ENCODE results near the gene LYPD1. TPM values are rescaled to one million over a fixed set of nuclear protein-coding genes. Genes with fewer than 3 reads are reported as not detected.

The LYPD1 gene
- total RNA-seq, 1 donor from 2014 or later, result 7.1 TPM

DNA sequence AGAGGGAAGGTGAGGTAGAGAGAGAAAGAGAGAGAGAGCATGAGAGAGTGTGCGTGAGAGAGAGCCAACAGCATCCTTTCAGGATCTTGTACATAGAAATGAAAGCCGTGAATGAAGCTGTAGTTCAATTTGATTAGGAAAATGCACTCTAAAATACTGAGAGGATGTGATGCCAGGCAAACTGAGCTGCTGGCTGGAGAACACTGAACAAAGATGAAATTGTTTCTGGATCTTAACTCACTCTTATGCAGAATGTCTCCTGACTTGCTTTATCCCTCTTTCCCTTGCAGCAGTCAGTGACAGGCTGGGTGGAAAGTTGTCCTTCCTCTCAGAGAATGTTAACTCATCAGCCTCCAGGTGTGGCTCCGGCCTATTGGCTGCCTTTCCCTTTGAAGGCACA, 10.7 kb downstream of the LYPD1 start:
- Mint-ChIP-seq H3K27me3 (peaks cover 24% of the 10 kb centered on the region), H3K9me3 (ENCODE audit: low read depth) (no peaks in the 10 kb centered on the region), H3K36me3 (ENCODE audit: insufficient read depth) (no peaks in the 10 kb centered on the region), H3K4me1 (ENCODE audit: low read depth) (peaks cover 3% of the 10 kb centered on the region), H3K27ac (no peak overlapping the region), H3K4me3 (ENCODE audit: low read depth) (no peak overlapping the region)
- no peak for DNase-seq (ENCODE audit: low spot score, unreplicated experiment)
- TF ChIP-seq, protein P1, sequence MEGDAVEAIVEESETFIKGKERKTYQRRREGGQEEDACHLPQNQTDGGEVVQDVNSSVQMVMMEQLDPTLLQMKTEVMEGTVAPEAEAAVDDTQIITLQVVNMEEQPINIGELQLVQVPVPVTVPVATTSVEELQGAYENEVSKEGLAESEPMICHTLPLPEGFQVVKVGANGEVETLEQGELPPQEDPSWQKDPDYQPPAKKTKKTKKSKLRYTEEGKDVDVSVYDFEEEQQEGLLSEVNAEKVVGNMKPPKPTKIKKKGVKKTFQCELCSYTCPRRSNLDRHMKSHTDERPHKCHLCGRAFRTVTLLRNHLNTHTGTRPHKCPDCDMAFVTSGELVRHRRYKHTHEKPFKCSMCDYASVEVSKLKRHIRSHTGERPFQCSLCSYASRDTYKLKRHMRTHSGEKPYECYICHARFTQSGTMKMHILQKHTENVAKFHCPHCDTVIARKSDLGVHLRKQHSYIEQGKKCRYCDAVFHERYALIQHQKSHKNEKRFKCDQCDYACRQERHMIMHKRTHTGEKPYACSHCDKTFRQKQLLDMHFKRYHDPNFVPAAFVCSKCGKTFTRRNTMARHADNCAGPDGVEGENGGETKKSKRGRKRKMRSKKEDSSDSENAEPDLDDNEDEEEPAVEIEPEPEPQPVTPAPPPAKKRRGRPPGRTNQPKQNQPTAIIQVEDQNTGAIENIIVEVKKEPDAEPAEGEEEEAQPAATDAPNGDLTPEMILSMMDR (IDR thresholded peaks at IDR 0.05; ENCODE audit: unreplicated experiment), result no peak

DNA sequence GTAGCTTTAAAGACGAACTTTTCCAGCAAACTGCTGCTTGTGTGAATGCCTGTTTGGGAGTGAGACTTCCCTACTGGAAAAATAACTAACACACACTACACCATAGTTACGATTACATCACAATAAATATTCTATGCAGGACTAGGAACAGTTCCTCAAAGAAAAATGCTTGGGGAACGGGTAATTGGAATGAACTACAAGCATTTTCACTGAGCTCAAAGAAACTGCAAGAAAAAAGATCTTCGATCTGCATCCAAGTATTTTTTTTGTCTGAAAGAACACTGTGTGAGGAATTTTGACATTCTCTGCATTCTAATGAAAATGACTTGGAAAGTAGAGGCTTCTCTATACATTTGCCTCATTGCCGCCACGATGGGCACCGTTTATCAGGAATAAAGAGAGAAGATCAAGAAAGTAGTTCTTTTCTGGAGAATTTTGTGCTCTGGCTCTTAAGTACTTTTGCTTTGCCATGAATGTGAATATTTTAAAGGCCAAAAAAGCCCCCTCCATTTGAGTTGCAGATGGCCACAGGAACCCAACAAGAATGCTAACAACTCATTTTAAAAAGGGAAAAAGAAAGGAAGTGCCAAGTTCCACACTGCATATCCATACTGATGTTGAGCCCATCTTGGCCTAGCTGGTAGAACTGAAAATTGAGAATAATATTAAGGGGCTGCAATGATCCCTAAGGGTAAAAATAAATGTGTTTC, 13.6 kb downstream of the LYPD1 start:
- Mint-ChIP-seq H3K9me3 (ENCODE audit: low read depth) (no peaks in the 10 kb centered on the region), H3K27me3 (peaks cover 9% of the 10 kb centered on the region), H3K4me1 (ENCODE audit: low read depth) (no peaks in the 10 kb centered on the region), H3K4me3 (ENCODE audit: low read depth) (no peak overlapping the region), H3K36me3 (ENCODE audit: insufficient read depth) (no peaks in the 10 kb centered on the region), H3K27ac (no peak overlapping the region)
- DNase-seq (ENCODE audit: low spot score, unreplicated experiment), result no peak
- TF ChIP-seq, protein P1 (IDR thresholded peaks at IDR 0.05; ENCODE audit: unreplicated experiment), result no peak

DNA sequence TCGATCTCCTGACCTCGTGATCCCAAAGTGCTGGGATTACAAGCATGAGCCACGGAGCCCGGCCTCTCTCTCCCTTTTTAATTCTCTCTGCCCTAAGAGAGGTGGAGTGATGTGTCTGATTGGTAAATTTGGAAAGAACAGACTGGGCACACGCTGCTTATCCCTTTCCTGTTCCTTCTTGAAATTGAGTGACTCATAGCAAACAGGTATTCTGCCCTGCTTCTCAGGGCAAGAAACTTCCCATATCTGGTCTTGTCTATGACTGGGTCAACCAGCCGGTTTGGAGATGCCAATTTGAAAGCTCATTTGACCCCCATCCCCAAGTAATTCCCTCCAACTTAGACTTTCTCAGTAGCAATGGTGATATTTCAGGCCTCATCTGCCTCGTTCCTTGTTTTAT, 15.0 kb downstream of the LYPD1 start:
- Mint-ChIP-seq H3K27ac (no peak overlapping the region), H3K4me1 (ENCODE audit: low read depth) (no peaks in the 10 kb centered on the region), H3K27me3 (peaks cover 7% of the 10 kb centered on the region), H3K36me3 (ENCODE audit: insufficient read depth) (no peaks in the 10 kb centered on the region), H3K9me3 (ENCODE audit: low read depth) (no peaks in the 10 kb centered on the region), H3K4me3 (ENCODE audit: low read depth) (no peak overlapping the region)
- DNase-seq (ENCODE audit: low spot score, unreplicated experiment), result no peak
- TF ChIP-seq, protein P1 (IDR thresholded peaks at IDR 0.05; ENCODE audit: unreplicated experiment), result no peak

DNA sequence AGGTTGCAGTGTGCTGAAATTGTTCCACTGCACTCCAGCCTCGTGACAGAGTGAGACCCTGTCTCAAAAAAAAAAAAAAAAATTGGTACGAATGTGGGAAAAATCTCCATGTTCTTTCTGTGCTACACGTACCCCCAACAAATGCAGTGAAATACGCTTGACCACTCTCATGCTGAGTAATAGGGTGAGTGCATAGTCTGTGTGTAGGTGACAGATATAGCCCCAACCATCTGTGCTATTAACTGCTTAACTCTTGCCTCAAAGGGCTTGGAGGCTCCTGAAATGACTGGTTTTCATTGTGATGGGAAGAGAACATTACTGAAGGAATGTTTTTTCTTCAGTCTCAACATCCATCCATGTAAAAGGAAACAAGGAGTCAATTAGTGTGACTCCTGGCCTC, 15.7 kb downstream of the LYPD1 start:
- no peak overlapping the region for H3K27ac Mint-ChIP-seq
- TF ChIP-seq, protein P1 (IDR thresholded peaks at IDR 0.05; ENCODE audit: unreplicated experiment), result no peak
- no peaks in the 10 kb centered on the region for H3K36me3 Mint-ChIP-seq (ENCODE audit: insufficient read depth)
- DNase-seq (ENCODE audit: low spot score, unreplicated experiment), result no peak
- H3K4me3 Mint-ChIP-seq (ENCODE audit: low read depth), result no peak overlapping the region
- H3K27me3 Mint-ChIP-seq, result peaks cover 7% of the 10 kb centered on the region
- no peaks in the 10 kb centered on the region for H3K9me3 Mint-ChIP-seq (ENCODE audit: low read depth)
- H3K4me1 Mint-ChIP-seq (ENCODE audit: low read depth), result no peaks in the 10 kb centered on the region

DNA sequence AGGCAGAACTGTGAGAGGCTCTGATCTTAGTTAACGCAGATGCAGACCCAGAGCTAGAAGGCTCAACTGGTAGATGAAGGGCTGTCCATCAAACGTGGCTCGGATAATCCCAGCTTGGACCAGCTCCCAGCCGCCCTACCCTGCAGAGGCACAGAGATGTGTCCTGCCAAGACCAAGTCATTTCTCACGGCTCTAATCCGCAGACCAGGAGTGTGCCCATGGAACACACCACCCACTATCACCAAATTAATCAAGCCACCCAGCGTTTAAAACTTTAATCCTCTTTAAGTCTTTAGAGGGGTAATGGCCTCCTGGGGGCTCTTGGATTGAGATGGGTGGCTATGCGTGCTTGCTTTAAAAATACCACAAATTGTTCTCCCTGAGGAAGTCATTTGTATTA, 17.5 kb downstream of the LYPD1 start:
- H3K4me3 Mint-ChIP-seq (ENCODE audit: low read depth), result no peak overlapping the region
- H3K4me1 Mint-ChIP-seq (ENCODE audit: low read depth), result no peaks in the 10 kb centered on the region
- peaks cover 6% of the 10 kb centered on the region for H3K27me3 Mint-ChIP-seq
- no peaks in the 10 kb centered on the region for H3K36me3 Mint-ChIP-seq (ENCODE audit: insufficient read depth)
- TF ChIP-seq, protein P1 (IDR thresholded peaks at IDR 0.05; ENCODE audit: unreplicated experiment), result no peak
- no peak for DNase-seq (ENCODE audit: low spot score, unreplicated experiment)
- no peaks in the 10 kb centered on the region for H3K9me3 Mint-ChIP-seq (ENCODE audit: low read depth)
- no peak overlapping the region for H3K27ac Mint-ChIP-seq
